Sciatic nerve (tissue), 2 donors: ENCODE data around the gene FIS1. TPM values are rescaled to one million over a fixed set of nuclear protein-coding genes. Genes with fewer than 3 reads are reported as not detected.

Experiments
- ATAC-seq: fragments of 200-7000 bp; cut with Tn5 transposase; one replicate; pipeline ENCODE4 v1.9.1; 2020; ENCODE audit warnings: mild to moderate bottlenecking, moderate library complexity
- DNase-seq: peaks from one replicate; pipeline ENCODE4 v3.0.0-alpha.2; 2020; ENCODE audit warnings: low spot score
- intact Hi-C: fragments of 100-400 bp; cut with DNase I; formaldehyde crosslinking; loops from one replicate; pipeline ENCODE4 v1.14.2; 2022
- total RNA-seq: library from RNA; stranded (reverse); fragmentation: NEBNext Ultra II Directional; extraction: Animal tissue kit (Norgen Biotek cat#: 25700); gene quantifications from one replicate; pipeline ENCODE4 v1.2.1, GENCODE V29; 2021
- donor health status: DM: no; HTN: no; CAD: no.
- donor health status: DM: no; HTN: no; CAD: no.

The FIS1 gene
- total RNA-seq, 1 donor from 2014 or later = 231 TPM

DNA sequence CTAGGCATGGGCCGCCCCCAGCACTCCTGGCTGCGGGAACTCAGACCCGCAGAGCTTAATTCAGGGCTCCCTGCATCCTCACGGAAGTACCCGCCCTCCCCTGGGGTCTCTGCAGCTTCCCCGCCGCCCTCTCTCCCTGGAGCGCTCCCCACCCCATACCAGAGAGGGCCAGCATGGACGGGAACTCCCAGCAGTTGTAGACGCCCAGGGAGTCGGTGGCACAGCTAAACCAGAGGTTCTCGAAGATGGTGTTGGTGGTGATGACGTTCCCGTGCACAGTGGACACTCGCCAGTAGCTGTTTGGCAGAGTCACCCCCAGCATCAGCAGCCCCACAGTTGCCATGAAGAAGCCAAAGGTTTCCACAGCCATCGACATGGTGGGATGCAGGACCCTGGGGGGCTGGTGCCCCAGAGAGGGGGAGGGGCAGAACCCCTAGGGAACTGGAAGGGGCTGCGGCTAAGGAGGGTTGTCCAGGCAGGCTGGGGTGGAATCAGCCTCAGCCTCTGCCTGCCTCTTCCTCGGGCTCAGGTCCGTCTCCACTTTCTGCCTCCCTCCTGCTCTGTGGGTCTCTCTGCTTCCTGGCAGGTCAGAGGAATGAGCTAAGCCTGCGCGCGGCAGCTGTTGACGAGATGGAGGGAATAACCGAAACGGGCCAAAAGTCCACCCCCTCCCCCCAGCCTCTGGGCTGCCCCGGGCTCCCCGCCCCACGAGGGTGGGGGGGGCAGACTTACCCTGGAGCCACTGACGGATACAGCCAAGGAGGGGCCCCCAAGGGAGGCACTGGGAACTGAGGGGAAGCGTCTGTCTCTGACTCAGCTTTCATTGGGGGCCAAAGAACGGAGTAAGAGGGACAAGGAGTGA is 7.4 kb downstream of the FIS1 start, which contains the start of gene CLDN15:
CLDN15 (minus strand) TSS at position 597 of the 862 bp plus-strand sequence; CDS start at position 376, 221 bp downstream.
- ATAC-seq = peak; percentile 80
- DNase-seq = peak; percentile 79
- intact Hi-C loops = no loop called here

DNA sequence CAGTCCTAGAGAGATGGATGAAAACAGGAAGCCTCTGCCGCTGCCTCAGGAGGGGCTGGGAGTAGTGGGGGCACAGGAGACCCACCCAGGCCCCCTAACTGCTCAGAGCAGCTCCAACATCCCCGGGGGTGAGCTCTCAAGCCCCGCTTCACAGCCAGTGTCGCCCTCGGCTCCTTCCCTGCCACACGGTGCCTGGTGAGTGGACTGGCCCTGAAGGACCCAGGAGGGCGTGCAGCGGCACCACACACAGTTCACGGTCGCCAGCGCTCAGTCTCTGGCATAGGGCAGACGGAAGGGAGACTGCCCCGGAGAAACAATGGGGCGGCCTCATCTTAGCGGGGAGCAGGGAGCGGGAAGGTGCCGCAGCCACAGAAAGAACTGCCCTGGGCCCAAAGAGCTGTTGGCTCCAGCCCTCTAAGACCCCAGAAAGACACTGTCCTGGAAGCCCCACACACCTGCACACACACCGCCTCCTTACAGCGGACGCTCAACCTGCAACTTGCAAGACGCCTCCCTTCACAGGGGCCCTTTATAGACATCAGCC is 8.5 kb downstream of the FIS1 start:
- DNase-seq (no peak), ATAC-seq (no peak)
- intact Hi-C loops = no loop called here

DNA sequence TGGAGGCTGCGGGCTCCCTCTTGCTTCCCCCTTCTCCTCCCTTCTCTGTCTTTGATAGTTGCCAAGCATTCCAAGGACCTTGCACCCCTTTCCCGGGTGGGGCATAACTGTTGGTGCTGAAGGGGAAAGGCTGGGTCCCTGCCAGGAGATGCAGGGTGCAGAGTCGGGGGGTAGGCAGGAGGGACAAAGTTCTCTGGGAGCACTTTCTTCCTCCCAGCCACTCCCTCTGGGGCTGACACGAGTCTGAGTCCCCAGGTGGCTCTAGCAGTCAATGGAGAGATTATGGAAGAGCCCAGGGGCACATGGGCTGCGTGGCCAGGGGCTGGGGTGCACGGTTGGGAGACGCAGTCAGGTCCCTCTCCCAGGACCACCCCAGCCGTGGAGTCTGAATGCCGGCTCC is 9.4 kb downstream of the FIS1 start:
- ATAC-seq (no peak), DNase-seq (no peak)
- intact Hi-C loops = no loop called here

DNA sequence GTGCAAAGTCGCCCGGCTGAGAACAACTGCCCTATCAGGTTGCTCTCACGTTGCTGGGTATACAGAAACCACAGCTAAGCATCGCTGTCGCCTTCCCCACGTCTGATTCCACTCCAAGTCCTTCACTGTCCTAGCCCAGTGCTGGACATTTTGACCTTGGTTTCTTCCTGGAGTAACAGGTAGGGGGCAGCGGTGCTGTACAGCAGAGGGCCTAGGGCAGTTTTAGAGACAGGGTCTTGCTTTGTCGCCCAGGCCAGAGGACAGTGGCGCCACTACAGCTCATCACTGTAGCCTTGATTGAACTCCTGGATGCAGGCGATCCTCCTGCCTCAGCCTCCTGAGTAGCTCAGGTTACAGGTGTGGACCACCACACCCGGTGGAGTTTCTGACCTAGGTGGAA is 9.8 kb downstream of the FIS1 start:
- no peak for ATAC-seq
- DNase-seq = no peak
- intact Hi-C loops = no loop called here

DNA sequence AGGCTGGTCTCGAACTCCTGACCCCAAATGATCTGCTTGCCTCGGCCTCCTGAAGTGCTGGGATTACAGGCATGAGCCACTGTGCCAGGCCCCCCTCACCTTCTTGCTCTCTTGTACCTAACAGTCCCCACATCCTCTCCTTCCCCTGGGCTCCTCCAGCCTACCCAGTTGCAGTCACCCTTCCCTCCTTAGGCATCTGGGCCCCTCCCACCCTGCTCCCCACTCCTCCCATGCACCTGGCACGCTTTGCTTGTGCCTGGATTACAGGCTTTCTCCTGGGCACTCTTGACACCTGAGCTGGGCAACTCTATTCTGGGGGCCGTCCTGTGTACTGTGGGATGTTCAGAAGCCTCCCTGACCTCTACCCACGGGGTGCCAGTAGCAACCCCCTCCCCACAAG is 10.2 kb downstream of the FIS1 start:
- intact Hi-C loops = no loop called here
- DNase-seq (no peak), ATAC-seq (no peak)

DNA sequence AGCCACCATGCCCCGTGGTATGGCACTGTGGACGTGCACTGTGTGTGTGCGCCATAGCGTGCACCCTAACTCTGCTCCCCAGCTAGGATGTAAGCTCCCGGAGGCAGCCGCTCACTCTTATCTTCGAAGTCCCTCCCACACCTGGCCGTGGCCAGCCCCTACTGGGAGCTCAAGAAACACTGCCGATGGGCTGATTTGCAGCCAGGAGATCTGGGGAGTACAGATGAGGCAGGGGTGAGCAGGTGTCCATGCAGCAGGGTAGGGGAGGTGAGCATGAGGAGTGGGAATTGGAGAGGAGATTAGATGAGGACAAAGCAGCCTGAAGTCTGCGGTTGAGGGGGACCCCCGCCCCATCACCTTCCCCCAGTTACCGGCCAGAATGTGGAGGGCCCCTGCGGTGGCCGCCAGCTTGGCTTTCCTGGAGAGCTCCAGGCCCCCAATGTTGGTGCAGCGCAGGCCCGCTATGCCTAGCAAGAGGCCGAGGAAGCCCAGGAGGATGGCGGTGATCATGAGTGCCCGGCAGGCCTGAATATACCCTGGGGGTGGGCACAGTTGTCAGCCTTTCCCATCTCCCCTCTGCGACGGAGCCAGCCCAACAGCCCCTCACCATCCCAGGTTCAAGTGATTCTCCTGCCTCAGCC is 10.9 kb downstream of the FIS1 start:
- no peak for ATAC-seq
- no peak for DNase-seq
- intact Hi-C loops = no loop called here

DNA sequence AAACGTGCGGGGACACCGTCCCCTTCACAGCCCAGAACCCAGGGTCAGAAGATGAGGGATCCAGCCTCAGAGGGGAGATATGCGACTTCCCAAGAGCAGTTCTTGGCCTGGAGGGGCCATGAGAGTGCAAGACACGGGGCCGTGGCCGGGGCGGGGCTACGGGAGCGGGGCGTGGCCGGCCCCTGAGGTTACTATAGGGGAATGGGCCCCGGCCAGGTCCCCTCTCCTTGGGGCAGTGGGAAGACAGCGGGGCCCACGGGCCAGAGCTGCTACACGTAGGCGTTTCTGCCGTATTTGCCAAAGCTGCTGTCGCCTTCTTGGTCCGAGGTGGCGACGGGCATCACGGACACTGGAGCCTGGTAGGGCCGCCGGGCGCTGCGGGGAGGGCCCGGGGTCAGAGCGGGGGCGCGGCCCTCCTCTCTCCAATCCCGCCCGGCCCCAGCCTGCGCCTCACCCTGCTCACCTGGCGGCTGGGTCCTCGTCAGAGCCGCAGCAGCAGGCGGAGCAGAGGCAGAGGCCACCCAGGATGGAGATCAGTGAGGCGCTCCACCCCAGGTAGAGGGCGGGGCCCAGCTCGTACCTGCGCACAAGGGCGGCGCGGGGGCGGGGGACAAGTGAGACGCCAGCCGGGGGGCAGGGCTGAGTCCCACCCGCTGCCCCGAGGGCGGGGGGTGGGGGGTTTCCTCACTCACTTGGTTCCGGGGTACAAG is 12.6 kb downstream of the FIS1 start:
- DNase-seq (no peak), ATAC-seq (peak; percentile 36)
- intact Hi-C loops = no loop called here

DNA sequence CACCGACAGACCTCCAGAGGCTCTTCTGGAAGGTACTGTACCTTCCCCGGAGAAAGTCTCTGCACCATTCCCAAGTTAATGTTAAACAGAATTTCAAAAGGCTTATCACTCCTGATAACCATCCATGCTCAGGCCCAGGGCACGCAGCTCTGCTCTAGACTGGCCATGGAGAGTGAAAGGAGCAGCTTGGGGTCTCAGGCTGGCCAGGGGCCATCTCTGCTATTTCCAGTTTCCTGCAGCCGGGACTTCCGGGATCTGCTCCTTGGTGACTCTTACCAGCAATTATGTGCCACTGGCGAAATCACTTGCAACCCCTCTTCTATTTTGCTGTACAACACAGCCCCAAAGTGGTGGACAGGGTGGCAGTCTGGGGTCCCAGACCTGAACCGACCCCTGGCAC is 13.2 kb downstream of the FIS1 start:
- no peak for DNase-seq
- no peak for ATAC-seq
- intact Hi-C loops = no loop called here

DNA sequence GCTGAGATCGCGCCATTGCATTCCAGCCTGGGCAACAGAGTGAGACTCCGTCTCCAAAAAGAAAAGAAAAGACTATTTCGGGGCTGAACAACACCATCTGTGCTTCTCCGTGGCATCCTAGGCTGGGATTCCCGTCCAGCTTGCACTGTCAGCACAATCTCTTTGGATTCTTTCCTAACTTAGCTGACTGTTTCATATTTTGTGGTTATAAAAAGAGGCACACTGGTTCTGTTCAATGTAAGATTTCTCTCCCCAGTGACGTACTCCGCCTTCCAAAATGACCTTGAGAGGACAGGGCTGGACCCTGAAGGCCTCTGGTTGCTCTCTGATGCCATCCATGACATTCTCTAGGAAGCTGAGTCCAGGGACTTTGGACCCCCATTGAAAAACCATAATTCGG is 18.2 kb downstream of the FIS1 start:
- ATAC-seq (no peak), DNase-seq (no peak)
- intact Hi-C loops = no loop called here

DNA sequence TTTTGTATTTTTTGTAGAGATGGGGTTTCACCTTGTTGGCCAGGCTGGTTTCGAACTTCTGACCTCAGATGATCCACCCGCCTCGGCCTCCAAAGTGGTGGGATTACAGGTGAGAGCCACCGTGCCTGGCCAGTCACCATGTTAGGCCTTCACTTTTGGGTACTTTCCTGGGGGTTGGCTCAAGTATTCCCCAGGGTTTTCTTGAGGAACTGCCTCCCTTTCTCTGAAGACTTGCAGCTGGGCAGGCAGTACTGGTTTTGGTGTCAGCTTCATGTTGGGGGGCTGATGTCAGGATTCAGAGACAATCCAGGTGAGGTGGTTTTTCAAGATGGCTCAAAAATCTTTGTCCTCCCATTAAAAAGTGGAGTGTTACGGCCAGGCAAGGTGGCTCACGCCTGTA is 19.2 kb downstream of the FIS1 start:
- intact Hi-C loops = no loop called here
- ATAC-seq (no peak), DNase-seq (no peak)

DNA sequence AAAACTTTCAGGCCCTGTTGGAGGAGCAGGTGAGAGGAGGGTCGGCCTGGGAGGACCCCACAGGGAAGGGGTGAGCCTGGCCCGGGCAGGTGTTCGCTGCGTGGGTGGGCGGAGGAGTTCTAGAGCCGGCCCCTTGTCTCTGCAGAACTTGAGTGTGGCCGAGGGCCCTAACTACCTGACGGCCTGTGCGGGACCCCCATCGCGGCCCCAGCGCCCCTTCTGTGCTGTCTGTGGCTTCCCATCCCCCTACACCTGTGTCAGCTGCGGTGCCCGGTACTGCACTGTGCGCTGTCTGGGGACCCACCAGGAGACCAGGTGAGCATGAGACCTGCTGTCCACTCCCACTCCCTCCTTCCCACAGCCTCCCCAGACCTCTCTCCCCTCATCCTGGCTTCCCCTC is 21.4 kb downstream of the FIS1 start:
- intact Hi-C loops = no loop called here
- ATAC-seq (no peak), DNase-seq (no peak)

DNA sequence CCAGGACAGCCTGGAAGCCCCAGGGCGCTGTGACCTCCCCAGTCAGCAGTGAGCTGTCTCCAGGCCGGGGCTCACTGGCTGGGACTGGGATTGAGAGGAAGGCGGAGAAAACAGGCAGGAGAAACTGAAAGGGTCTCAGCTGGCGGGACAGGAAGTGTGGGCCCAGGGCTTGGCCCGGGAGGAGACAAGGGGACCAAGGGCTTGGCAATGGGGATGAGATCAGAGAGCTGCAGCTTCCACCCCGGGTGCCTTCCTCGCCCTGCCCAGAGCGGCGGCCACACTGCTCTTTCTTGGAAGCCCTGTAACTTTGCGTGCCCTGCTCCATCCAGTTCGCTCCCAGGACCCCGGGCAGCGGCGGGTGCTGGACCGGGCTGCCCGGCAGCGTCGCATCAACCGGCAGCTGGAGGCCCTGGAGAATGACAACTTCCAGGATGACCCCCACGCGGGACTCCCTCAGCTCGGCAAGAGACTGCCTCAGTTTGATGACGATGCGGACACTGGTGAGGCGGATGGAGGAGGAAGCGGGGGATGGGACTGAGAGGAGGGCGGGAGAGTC is 22.5 kb downstream of the FIS1 start:
- intact Hi-C loops = no loop called here

DNA sequence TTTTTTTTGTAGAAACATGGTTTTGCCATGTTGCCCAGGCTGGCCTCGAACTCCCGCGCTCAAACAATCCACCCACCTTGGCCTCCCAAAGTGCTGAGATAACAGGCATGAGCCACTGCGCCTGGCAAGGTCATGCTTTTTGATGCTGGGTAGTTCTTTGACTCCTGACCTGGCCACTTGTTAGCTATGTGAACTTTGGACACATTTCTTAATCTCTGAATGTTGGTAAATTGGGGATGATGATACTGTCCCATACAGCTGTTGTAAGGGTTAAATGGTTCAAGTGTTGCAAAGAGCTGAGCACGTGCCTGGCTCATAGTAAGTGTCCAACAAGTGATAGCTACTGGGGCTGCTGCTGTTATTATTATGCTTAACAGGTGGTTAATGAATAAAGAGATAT is 24.6 kb downstream of the FIS1 start:
- DNase-seq (no peak), ATAC-seq (no peak)
- intact Hi-C loops = no loop called here

More for the DNA sequence above, 22.5 kb downstream of the FIS1 start:
- ATAC-seq = no peak
- no peak for DNase-seq

DNA sequence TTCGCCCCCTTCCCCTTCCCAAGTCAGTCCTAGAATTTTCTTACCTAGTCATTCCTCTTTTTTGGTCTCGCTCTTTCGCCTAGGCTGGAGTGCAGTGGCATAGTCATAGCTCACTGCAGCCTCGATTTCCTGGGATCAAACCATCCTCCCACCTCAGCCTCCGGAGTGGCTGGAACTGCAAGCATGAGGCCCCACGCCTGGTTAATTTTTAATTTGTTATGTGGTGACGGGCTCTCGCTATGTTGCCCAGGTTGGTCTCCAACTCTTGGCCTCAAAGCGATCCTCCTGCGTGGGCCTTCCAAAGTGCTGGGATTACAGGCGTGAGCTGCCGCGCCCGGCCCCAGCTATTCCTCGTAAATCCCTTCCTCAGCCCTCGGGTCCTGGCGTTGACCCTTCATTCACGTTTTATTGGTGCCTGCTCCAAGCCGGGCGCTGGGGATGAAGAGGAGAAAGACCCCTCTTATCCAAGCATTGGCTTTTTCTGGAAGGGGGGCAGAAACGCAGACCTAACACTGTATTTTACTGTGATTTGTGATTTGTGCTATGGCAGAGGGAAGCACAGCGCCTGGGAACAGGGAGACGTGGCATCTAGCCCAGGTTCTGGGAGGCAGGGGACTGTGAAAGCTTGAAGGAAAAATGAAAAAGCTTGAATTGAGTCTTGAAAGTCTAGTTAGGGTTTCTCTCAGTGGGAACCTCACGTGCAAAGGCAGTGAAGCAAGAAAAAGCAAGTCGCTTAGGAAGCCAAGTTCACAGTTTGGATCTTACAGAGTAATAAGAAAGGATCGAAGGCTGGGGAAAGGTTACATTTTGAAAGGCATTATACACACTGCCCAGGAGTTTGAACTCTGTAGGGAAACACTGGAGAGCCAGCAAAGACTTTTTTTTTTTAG is 26.4 kb downstream of the FIS1 start:
- DNase-seq (no peak), ATAC-seq (no peak)
- intact Hi-C loops = no loop called here

DNA sequence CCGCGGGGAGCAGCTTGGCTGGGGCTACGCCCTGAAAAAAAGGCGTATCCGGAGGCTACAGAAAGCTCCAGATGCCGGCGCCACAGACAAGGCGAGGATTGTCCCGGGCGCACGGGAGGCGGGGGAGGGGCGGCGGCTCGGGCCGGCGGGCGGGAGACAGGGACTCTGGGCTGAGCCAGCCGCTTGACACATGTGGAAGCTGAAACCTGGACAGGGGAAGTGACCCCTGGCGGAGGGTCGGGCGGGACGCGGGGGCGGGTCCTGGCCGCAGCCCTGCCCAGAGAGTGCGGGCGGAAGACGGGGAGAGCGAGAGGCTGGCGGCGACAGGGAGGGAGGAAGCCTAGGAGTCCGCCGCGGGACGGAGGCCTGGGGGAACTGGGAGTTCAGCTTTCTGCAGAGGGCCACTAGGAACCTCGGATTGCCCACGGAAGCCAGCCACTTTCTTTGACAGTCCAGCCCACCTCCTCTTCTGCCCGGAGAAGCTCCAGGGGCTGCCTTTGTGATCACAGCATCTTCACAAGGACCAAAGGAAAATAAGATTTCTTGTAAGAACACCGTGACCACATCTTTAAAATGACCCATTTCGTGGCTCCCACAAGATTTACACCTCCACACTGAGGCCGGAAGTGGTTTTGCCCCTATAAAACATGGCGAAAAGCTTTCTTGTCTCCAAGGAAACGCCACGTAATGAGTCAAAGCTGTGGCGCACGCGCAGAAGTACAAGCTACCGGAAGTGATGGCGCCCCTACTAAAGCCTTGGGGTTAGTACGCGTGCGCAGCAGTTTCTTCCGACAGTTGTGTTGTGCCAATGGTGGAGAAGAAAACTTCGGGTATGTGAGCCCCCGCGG is 27.3 kb downstream of the FIS1 start, which contains the start of the genes PLOD3 and ZNHIT1:
PLOD3 (minus strand) TSS at position 194 of the 848 bp plus-strand sequence. CDS start 307 bp downstream, outside the sequence.
ZNHIT1 (plus strand) TSS at position 778 of the 848 bp plus-strand sequence; CDS start at position 809, 31 bp downstream.
- ATAC-seq (peak; percentile 96), DNase-seq (peak; percentile 97)
- intact Hi-C loops = no loop called here

DNA sequence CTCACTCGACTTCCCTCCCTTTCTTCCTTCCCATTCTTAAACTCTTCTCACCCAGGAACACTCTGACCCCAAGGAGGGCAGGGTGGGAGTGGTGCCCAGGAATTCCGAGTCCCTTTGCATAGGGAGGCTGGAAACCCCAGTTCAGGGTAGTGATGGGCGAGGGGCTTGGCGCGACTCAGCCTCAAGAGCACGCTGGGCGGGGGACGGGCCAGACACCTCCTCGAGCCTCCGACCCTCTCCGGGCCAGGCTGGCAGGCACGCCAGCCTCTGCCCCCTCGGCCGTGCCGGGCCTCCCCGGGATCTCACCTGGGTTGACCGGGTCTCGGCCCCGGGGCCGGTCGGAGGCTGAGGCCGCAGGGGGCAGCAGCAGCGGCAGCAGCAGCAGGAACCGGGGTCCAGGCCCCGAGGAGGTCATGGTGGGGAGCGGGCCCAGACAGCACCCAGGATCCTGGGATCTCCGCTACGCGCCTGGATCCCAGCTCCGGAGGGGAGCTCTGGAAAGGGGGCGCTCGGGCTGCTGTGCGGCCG is 28.0 kb downstream of the FIS1 start:
- intact Hi-C loops = no loop called here
- ATAC-seq = no peak
- DNase-seq = no peak
